ENCODE data around the gene MCF2L2. TPM values are rescaled to one million over a fixed set of nuclear protein-coding genes. Genes with fewer than 3 reads are reported as not detected.

MCF2L2 gene
- total and polyA plus RNA-seq, 2 donors (not counting 3 experiments of a cell fraction or from before 2014, with no cell fraction given), result 0.15 to 1.1 TPM

- no peak overlapping the region for H3K27ac ChIP-seq (ENCODE audit: insufficient read depth, low read depth, low read length)
- no peak overlapping the region for H3K4me3 ChIP-seq (replicated peaks in 1 of 3; ENCODE audit: insufficient read depth in 1 of 3, low read depth in 1 of 3, low read length in 3 of 3)
- H3K9ac ChIP-seq (replicated peaks; ENCODE audit: extremely low read depth, insufficient read depth, low read length), result no peak overlapping the region
- no peaks in the 10 kb centered on the region for H3K4me1 ChIP-seq (ENCODE audit: control insufficient read depth, extremely low read depth, insufficient read depth, low read length)
- no peaks in the 10 kb centered on the region for H3K9me3 ChIP-seq (replicated peaks; ENCODE audit: control insufficient read depth, insufficient read depth, low read length)
- H3K9me1 ChIP-seq (replicated peaks; ENCODE audit: control insufficient read depth, extremely low read depth, insufficient read depth, low read length), result no peaks in the 10 kb centered on the region
- FAIRE-seq, result no peak
- H3K4me2 ChIP-seq (ENCODE audit: insufficient read depth, low read length), result no peak overlapping the region
- no peaks in the 10 kb centered on the region for H3K79me2 ChIP-seq (ENCODE audit: control insufficient read depth, insufficient read depth, low read length)
- POLR2A ChIA-PET, result no interaction called here
- dilution Hi-C loops (cut with MboI; ENCODE audit: extremely low pct_ligation_motif_present, low sequenced_read_pairs) (no loop called here), intact Hi-C loops (cut with micrococcal nuclease) (no loop called here)
- no peak for TF ChIP-seq CTCF (IDR thresholded peaks at IDR 0.05; ENCODE audit: extremely low read depth in 1 of 2, insufficient read depth in 1 of 2, low read depth in 1 of 2, low read length in 2 of 2)
- TF ChIP-seq EZH2 (IDR thresholded peaks at IDR 0.05; ENCODE audit: borderline replicate concordance, low read depth, low read length, severe bottlenecking), result no peak
- TF ChIP-seq POLR2A (IDR thresholded peaks at IDR 0.05; ENCODE audit: low read depth, low read length), result no peak
- TF ChIP-seq MYC (IDR thresholded peaks at IDR 0.05; ENCODE audit: low read depth, low read length), result no peak
- no peak for TF ChIP-seq POLR2AphosphoS5 (IDR thresholded peaks at IDR 0.05; ENCODE audit: insufficient read depth, low read depth, low read length)
- no peak for TF ChIP-seq FOS (IDR thresholded peaks at IDR 0.05; ENCODE audit: borderline replicate concordance, insufficient read depth, low read length)
- no peak for TF ChIP-seq JUN (IDR thresholded peaks at IDR 0.05; ENCODE audit: borderline replicate concordance, insufficient read depth, insufficient read length, low read depth)
- no peak for TF ChIP-seq GATA2 (IDR thresholded peaks at IDR 0.05; ENCODE audit: insufficient read depth, insufficient read length, low read depth, low read length)
- TF ChIP-seq, protein P1, sequence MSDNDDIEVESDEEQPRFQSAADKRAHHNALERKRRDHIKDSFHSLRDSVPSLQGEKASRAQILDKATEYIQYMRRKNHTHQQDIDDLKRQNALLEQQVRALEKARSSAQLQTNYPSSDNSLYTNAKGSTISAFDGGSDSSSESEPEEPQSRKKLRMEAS (IDR thresholded peaks at IDR 0.05; ENCODE audit: insufficient read depth, insufficient read length), result no peak
- H4K20me1 ChIP-seq (replicated peaks; ENCODE audit: control insufficient read depth, extremely low read depth, insufficient read depth, low read length), result no peaks in the 10 kb centered on the region
- DNase-seq (ENCODE audit: low read depth, low spot score), result no peak
- no peaks in the 10 kb centered on the region for H3K36me3 ChIP-seq (ENCODE audit: control insufficient read depth in 2 of 2, extremely low read depth in 1 of 2, insufficient read depth in 2 of 2, low read length in 2 of 2)
- H3K27me3 ChIP-seq (ENCODE audit: control insufficient read depth in 2 of 2, insufficient read depth in 2 of 2, low read length in 2 of 2), result no peaks in the 10 kb centered on the region
- H2AFZ ChIP-seq (ENCODE audit: low read depth, low read length), result no peak overlapping the region
- CTCF ChIA-PET, result interaction anchor here (1.4 kb wide), 1 partner anchor 133 kb away, joined by 5 read pairs; no protein-coding TSS in a partner anchor
- BruUV-seq (replicated peaks), result no TSS peak
These were observed 111.1 kb downstream of the MCF2L2 start for GRCh38 chr3:183317271-183317670.
